Activated CD4-positive, CD25-positive, alpha-beta regulatory T cell treated with anti-CD3 and anti-CD28 coated beads, Interleukin-2, amount 50 U/mL, for 72 hours (primary cell): ENCODE data around the gene TTC4.
A peak's percentile ranks its signal among the peaks of the same experiment; 100 is the strongest.

ENCODE experiments used
- DNase-seq: peaks from one replicate; pipeline ENCODE4 v3.0.0; 2021

TTC4 gene

GRCh38 chr1:54715493-54716298 is at the start of gene TTC4:
TSS of gene TTC4 (plus strand) at chr1:54715861. CDS start at chr1:54715909, 48 bp downstream.
- peak; percentile 87 for DNase-seq

GRCh38 chr1:54666333-54666732 is 49.3 kb upstream of the TTC4 start:
- DNase-seq = no peak

GRCh38 chr1:54667797-54668196 is 47.9 kb upstream of the TTC4 start:
- DNase-seq = no peak

- DNase-seq = no peak
Observed at GRCh38 chr1:54668567-54668966, 47.1 kb upstream of the TTC4 start.

GRCh38 chr1:54671985-54672608 is 43.6 kb upstream of the TTC4 start:
- DNase-seq = peak; percentile 67

- no peak for DNase-seq
Observed at GRCh38 chr1:54678776-54679643, 36.7 kb upstream of the TTC4 start.

- DNase-seq = no peak
Observed at GRCh38 chr1:54679706-54680105, 36.0 kb upstream of the TTC4 start.

- no peak for DNase-seq
Observed at GRCh38 chr1:54680387-54680786, 35.3 kb upstream of the TTC4 start.

GRCh38 chr1:54681358-54681757 is 34.3 kb upstream of the TTC4 start:
- no peak for DNase-seq

- DNase-seq = no peak
Observed at GRCh38 chr1:54683453-54683852, 32.2 kb upstream of the TTC4 start.

GRCh38 chr1:54685335-54685905 is 30.2 kb upstream of the TTC4 start:
- no peak for DNase-seq

- DNase-seq = no peak
Observed at GRCh38 chr1:54686155-54686554, 29.5 kb upstream of the TTC4 start.

- no peak for DNase-seq
Observed at GRCh38 chr1:54694771-54695170, 20.9 kb upstream of the TTC4 start.

GRCh38 chr1:54695221-54695620 is 20.4 kb upstream of the TTC4 start:
- no peak for DNase-seq

GRCh38 chr1:54695764-54696163 is 19.9 kb upstream of the TTC4 start:
- DNase-seq = no peak

GRCh38 chr1:54696262-54696661 is 19.4 kb upstream of the TTC4 start:
- no peak for DNase-seq

- no peak for DNase-seq
Observed at GRCh38 chr1:54697896-54698295, 17.8 kb upstream of the TTC4 start.

- DNase-seq = no peak
Observed at GRCh38 chr1:54698346-54698745, 17.3 kb upstream of the TTC4 start.

- no peak for DNase-seq
Observed at GRCh38 chr1:54699936-54700525, 15.6 kb upstream of the TTC4 start.

- peak; percentile 22 for DNase-seq
Observed at GRCh38 chr1:54701066-54701465, 14.6 kb upstream of the TTC4 start.

GRCh38 chr1:54701996-54702395 is 13.7 kb upstream of the TTC4 start:
- peak; percentile 24 for DNase-seq

- no peak for DNase-seq
Observed at GRCh38 chr1:54703471-54703870, 12.2 kb upstream of the TTC4 start.

GRCh38 chr1:54705153-54705552 is 10.5 kb upstream of the TTC4 start:
- DNase-seq = no peak
